Uterus (tissue), 4 donors: ENCODE measurements around the gene SLC35F1. TPM values are rescaled to one million over a fixed set of nuclear protein-coding genes. Genes with fewer than 3 reads are reported as not detected.

Experiments used
- DNase-seq, 2 donors: peaks; one replicate each; pipeline ENCODE4 v3.0.0-alpha.2; 2019 to 2020
- H3K27ac ChIP-seq, 2 donors: fragments of 200-600 bp; sonication (generic); 1 replicate in 1 of 2; 2 replicates in 1 of 2; pipeline ENCODE4 v1.5.1; 2016 to 2018
- H3K27me3 ChIP-seq, 2 donors: fragments of 200-600 bp; sonication (generic); one replicate each; pipeline ENCODE4 v1.5.1; 2018 to 2019; ENCODE audit warnings: control low read depth in 1 of 2
- H3K36me3 ChIP-seq, 2 donors: fragments of 200-600 bp; sonication (generic); one replicate each; pipeline ENCODE4 v1.5.1; 2019; ENCODE audit warnings: control low read depth in 1 of 2
- H3K4me1 ChIP-seq, 2 donors: fragments of 200-600 bp; sonication (generic); one replicate each; pipeline ENCODE4 v1.5.1; 2018 to 2019; ENCODE audit warnings: control low read depth in 1 of 2
- H3K4me3 ChIP-seq, 2 donors: fragments of 200-600 bp; sonication (generic); 1 replicate in 1 of 2; 2 replicates in 1 of 2; pipeline ENCODE4 v1.5.1; 2018 to 2019; ENCODE audit warnings: mild to moderate bottlenecking in 1 of 2
- H3K9me3 ChIP-seq, 2 donors: fragments of 200-600 bp; sonication (generic); one replicate each; pipeline ENCODE4 v1.5.1; 2019; ENCODE audit warnings: control low read depth in 1 of 2
- CTCF ChIP-seq, 4 experiments: fragments of 200-600 bp in 2 of 4; fragments of 450-650 bp in 2 of 4; sonication (generic) in 2 of 4; IDR thresholded peaks; one replicate each; pipeline ENCODE4 v1.5.1; 2016 to 2019; ENCODE audit warnings: antibody characterized with exemption in 4 of 4, mild to moderate bottlenecking in 2 of 4, moderate library complexity in 1 of 4
- POLR2A ChIP-seq, 2 donors: fragments of 450-650 bp; IDR thresholded peaks; one replicate each; pipeline ENCODE4 v1.6.1; 2016; ENCODE audit warnings: antibody characterized with exemption in 2 of 2, mild to moderate bottlenecking in 1 of 2, moderate library complexity in 1 of 2
- intact Hi-C: fragments of 100-400 bp; cut with DNase I; formaldehyde crosslinking; loops from one replicate; pipeline ENCODE4 v1.15.1; 2023; ENCODE audit warnings: low total_unique reads
- total RNA-seq, 4 donors: library from RNA; depleted of rRNA in 3 of 4; stranded (reverse); fragments of >200 nt in 3 of 4; gene quantifications; one replicate each; pipeline versions ENCODE4 v1.1.0 to v1.2.4, GENCODE V29; 2014 to 2023
- donor health status: DM: yes; HTN: yes; CAD: no.

The SLC35F1 gene
- total RNA-seq, 4 donors from 2014 or later: 1.0 to 12.1 (median 9.7) TPM

GRCh38 chr6:117951783-117952182 is 44.7 kb downstream of the SLC35F1 start:
- no peak overlapping the region for H3K27ac ChIP-seq
- no peaks in the 10 kb centered on the region for H3K9me3 ChIP-seq
- H3K36me3 ChIP-seq: no peaks in the 10 kb centered on the region
- TF ChIP-seq CTCF (IDR thresholded peaks at IDR 0.05) (no peak), POLR2A (IDR thresholded peaks at IDR 0.05) (no peak)
- no peak for DNase-seq
- no peaks in the 10 kb centered on the region for H3K27me3 ChIP-seq
- H3K4me1 ChIP-seq: no peaks in the 10 kb centered on the region
- intact Hi-C loops: no loop called here
- no peak overlapping the region for H3K4me3 ChIP-seq

GRCh38 chr6:117955684-117956256 is 48.7 kb downstream of the SLC35F1 start:
- no peaks in the 10 kb centered on the region for H3K36me3 ChIP-seq
- H3K27ac ChIP-seq: no peak overlapping the region
- H3K27me3 ChIP-seq: no peaks in the 10 kb centered on the region
- no peaks in the 10 kb centered on the region for H3K9me3 ChIP-seq
- intact Hi-C loops: no loop called here
- no peak overlapping the region for H3K4me3 ChIP-seq
- no peak for TF ChIP-seq CTCF (IDR thresholded peaks at IDR 0.05)
- TF ChIP-seq POLR2A (IDR thresholded peaks at IDR 0.05): no peak
- no peaks in the 10 kb centered on the region for H3K4me1 ChIP-seq
- no peak for DNase-seq

- no peaks in the 10 kb centered on the region for H3K36me3 ChIP-seq
- H3K4me3 ChIP-seq: no peak overlapping the region
- TF ChIP-seq POLR2A (IDR thresholded peaks at IDR 0.05): no peak
- no peak for TF ChIP-seq CTCF (IDR thresholded peaks at IDR 0.05)
- intact Hi-C loops: no loop called here
- no peak for DNase-seq
- no peaks in the 10 kb centered on the region for H3K4me1 ChIP-seq
- H3K27ac ChIP-seq: no peak overlapping the region
- H3K9me3 ChIP-seq: no peaks in the 10 kb centered on the region
- no peaks in the 10 kb centered on the region for H3K27me3 ChIP-seq
Observed at GRCh38 chr6:117956386-117956785, 49.3 kb downstream of the SLC35F1 start.

GRCh38 chr6:117958536-117958935 is 51.5 kb downstream of the SLC35F1 start:
- Histone ChIP-seq H3K27ac (no peak overlapping the region), H3K9me3 (no peaks in the 10 kb centered on the region), H3K4me3 (no peak overlapping the region), H3K4me1 (no peaks in the 10 kb centered on the region), H3K36me3 (no peaks in the 10 kb centered on the region), H3K27me3 (no peaks in the 10 kb centered on the region)
- DNase-seq: no peak
- intact Hi-C loops: no loop called here
- TF ChIP-seq CTCF (IDR thresholded peaks at IDR 0.05) (no peak), POLR2A (IDR thresholded peaks at IDR 0.05) (no peak)

- intact Hi-C loops: no loop called here
- H3K27ac ChIP-seq: no peak overlapping the region
- no peaks in the 10 kb centered on the region for H3K4me1 ChIP-seq
- TF ChIP-seq POLR2A (IDR thresholded peaks at IDR 0.05): no peak
- no peak for TF ChIP-seq CTCF (IDR thresholded peaks at IDR 0.05)
- no peaks in the 10 kb centered on the region for H3K36me3 ChIP-seq
- H3K4me3 ChIP-seq: no peak overlapping the region
- H3K27me3 ChIP-seq: no peaks in the 10 kb centered on the region
- no peak for DNase-seq
- no peaks in the 10 kb centered on the region for H3K9me3 ChIP-seq
Observed at GRCh38 chr6:117960877-117961276, 53.8 kb downstream of the SLC35F1 start.
